Neural progenitor cell (in vitro differentiated cells): ENCODE measurements around the gene OR52M1.

ENCODE experiments used
- CTCF ChIP-seq: fragments of 200-600 bp; sonication (generic); IDR thresholded peaks from 2 replicates; pipeline ENCODE4 v1.5.1; 2017; ENCODE audit warnings: antibody characterized with exemption, mild to moderate bottlenecking
- EZH2phosphoT487 ChIP-seq: fragments of 200-600 bp; sonication (generic); IDR thresholded peaks from 2 replicates; pipeline ENCODE4 v1.6.1; 2017; ENCODE audit warnings: antibody characterized with exemption

DNA sequence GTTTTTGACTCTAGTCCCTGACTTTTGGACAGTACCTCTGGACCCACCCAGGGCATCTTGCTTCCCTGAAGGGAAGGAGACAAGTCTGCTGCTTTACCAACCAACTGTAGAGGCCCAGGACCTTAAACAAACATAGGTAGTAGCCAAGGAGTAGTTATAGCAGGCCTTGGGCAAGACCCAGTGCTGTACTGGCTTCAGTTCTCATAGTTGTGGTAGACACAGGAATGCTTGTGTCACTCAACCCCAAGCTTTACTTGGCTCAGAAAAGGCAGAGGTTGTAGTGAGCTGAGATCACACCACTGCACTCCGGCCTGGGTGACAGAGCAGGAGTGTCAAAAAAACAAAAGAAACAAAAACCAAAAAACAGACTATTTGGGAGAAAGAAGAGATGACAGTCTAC, 21.3 kb upstream of the OR52M1 start:
- TF ChIP-seq CTCF (no peak), EZH2phosphoT487 (no peak)
